HFF-Myc (cell line): ENCODE results near the gene PDZD7.

Experiments used
- DNase-seq: peaks from one replicate; pipeline ENCODE4 v3.0.0-alpha.2; 2011; ENCODE audit warnings: low read depth; ENCODE audit errors: extremely low read depth
- H3K4me3 ChIP-seq: replicated peaks from 2 replicates; pipeline ENCODE4 v1.5.1; 2011; ENCODE audit warnings: low read depth, mild to moderate bottlenecking, control low read depth, low read length
- CTCF ChIP-seq: IDR thresholded peaks from 2 replicates; pipeline ENCODE4 v1.5.1; 2012; ENCODE audit warnings: mild to moderate bottlenecking, low read depth, low read length, control low read depth; ENCODE audit errors: missing control alignments

Gene PDZD7

GRCh38 chr10:100962351-100963080 lies 68.4 kb downstream of the PDZD7 start:
- no peak for TF ChIP-seq CTCF

GRCh38 chr10:100960251-100960650 lies 70.7 kb downstream of the PDZD7 start:
- no peak for DNase-seq
- no peak for TF ChIP-seq CTCF
- no peak overlapping the region for H3K4me3 ChIP-seq

More at GRCh38 chr10:100962351-100963080, 68.4 kb downstream of the PDZD7 start:
- no peak for DNase-seq
- H3K4me3 ChIP-seq = no peak overlapping the region
